ENCODE results near the gene COL27A1. TPM values are rescaled to one million over a fixed set of nuclear protein-coding genes. Genes with fewer than 3 reads are reported as not detected.

COL27A1 gene
- total RNA-seq, 3 donors from 2014 or later = 3.1 to 13.6 (median 4.0) TPM

DNA sequence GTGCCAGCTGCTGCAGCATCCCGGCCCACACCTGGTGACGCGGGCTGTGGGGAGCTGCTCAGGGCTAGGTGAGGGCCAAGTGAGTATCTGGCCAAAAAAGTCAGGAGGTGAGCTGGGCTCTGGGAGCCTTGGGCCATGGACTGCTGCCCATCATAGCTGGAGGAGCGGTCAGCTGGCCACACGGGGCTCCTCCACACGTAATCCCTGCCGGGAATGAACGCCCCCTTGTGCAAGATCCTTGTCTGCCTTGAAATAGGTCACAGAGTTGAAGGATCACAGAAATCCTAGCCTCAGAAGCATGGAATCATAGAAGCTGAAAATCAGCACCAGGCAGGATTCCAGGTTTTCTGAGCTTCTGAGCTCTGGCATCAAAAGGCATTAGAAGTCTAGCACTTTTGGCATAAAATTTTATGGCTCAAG, 16.8 kb upstream of the COL27A1 start:
- intact Hi-C loops (cut with DNase I, micrococcal nuclease) = no loop called here
- H3K9me3 ChIP-seq = no peaks in the 10 kb centered on the region
- DNase-seq = no peak
- H3K36me3 ChIP-seq (ENCODE audit: low read depth) = no peaks in the 10 kb centered on the region
- no peak for TF ChIP-seq CTCF (IDR thresholded peaks at IDR 0.05)
- no peaks in the 10 kb centered on the region for H3K4me1 ChIP-seq (ENCODE audit: low read depth)
- no peak overlapping the region for H3K4me3 ChIP-seq
- no peak for ATAC-seq

- Histone ChIP-seq H3K4me1 (ENCODE audit: low read depth) (no peaks in the 10 kb centered on the region), H3K36me3 (ENCODE audit: low read depth) (no peaks in the 10 kb centered on the region), H3K9me3 (no peaks in the 10 kb centered on the region), H3K4me3 (no peak overlapping the region)
- TF ChIP-seq CTCF (IDR thresholded peaks at IDR 0.05) = no peak
- ATAC-seq (no peak), DNase-seq (no peak)
- intact Hi-C loops (cut with DNase I, micrococcal nuclease) = no loop called here
Observed at GRCh38 chr9:114139071-114139470, 16.3 kb upstream of the COL27A1 start.

DNA sequence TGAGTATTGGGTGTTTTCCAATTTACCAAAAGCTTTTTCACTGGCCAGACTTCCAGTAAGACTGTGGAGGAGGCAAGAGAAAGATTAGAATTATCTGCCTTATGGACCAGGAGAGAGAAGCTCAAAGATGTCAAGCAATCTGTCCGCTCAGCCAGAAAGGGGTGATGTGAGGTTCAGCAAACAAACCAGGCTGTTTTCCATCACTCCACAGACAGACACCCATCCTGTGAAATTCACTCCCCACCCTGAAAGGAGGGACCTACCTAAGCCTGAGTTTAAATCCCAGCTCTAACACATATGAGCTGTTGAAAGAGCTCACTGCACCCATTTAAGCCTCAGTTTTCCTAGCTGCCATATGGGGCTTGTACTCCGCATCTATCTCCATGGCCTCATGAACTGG, 14.9 kb upstream of the COL27A1 start:
- no peak for ATAC-seq

DNA sequence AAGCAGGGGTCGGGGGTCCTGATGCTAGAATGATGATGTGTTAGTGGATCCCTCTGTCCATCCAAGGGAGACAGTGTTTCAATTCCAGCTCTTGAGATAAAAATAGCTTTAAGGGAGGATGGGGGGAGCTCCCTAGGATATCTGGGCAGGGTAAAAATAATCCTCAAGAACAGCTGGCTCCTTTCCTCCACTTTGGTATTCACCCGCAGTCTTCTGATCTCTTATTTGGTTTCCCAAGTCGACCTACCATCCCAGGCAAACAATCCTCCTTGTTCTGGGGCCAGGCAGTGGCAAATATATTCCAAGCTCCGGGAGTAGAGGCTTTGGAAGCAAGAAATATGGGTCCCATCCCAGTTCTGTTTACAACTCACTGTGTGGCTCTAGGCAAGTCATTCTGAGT, 14.5 kb upstream of the COL27A1 start:
- Histone ChIP-seq H3K9me3 (no peaks in the 10 kb centered on the region), H3K4me3 (no peak overlapping the region), H3K36me3 (ENCODE audit: low read depth) (no peaks in the 10 kb centered on the region), H3K4me1 (ENCODE audit: low read depth) (no peaks in the 10 kb centered on the region)
- DNase-seq (no peak), ATAC-seq (no peak)
- TF ChIP-seq CTCF (IDR thresholded peaks at IDR 0.05) = no peak
- intact Hi-C loops (cut with DNase I, micrococcal nuclease) = no loop called here

More for the DNA sequence above, 14.9 kb upstream of the COL27A1 start:
- no peak for DNase-seq
- Histone ChIP-seq H3K4me1 (ENCODE audit: low read depth) (no peaks in the 10 kb centered on the region), H3K36me3 (ENCODE audit: low read depth) (no peaks in the 10 kb centered on the region), H3K9me3 (no peaks in the 10 kb centered on the region), H3K4me3 (no peak overlapping the region)
- TF ChIP-seq CTCF (IDR thresholded peaks at IDR 0.05) = no peak
- intact Hi-C loops (cut with DNase I, micrococcal nuclease) = no loop called here

DNA sequence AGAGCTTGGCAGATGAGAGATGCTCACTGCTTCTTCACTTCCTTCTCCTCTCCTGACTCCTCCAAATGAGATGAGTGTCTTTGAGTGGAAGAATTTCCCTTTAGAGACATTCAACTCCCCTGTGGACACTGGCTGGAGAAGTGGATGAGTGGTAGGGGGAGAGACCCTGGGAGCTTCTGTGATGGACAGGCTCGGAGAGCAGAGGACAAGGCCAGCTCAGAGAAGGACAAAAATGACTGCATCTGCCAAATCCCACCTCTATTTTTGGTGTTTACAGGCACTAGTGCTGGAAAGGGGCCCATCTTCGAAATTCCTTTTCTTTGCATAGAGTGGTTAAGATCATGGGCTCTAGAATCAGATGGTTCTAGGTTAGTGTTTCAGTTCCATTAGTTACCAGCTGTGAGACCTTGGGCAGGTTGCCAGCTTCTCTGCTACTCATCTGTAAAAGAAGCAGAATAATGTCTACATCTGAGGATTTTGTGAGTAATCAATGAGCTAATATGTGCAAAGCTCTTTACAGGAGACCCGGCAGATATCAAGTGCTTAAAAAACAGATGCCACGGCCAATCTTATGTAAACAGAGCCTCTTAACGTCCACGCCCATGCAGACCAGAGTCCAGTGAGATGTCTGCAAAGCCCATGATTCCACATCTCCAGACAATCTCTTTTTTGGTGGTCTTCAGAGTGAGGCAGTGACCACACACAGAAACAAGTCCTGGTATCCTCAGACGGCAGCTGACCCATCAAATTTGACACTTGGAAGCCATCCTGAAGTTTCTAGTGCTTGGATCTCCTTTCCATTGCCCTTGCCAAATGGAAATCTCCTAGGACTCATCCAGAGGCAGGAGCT, 13.6 kb upstream of the COL27A1 start:
- H3K9me3 ChIP-seq = no peaks in the 10 kb centered on the region
- ATAC-seq (no peak), DNase-seq (peak in 1 of 3 donors; percentile 40)
- no peaks in the 10 kb centered on the region for H3K4me1 ChIP-seq (ENCODE audit: low read depth)
- H3K4me3 ChIP-seq = no peak overlapping the region
- no peak for TF ChIP-seq CTCF (IDR thresholded peaks at IDR 0.05)
- intact Hi-C loops (cut with DNase I, micrococcal nuclease) = no loop called here
- H3K36me3 ChIP-seq (ENCODE audit: low read depth) = no peaks in the 10 kb centered on the region
